Measurements from ENCODE around the gene KBTBD3.

Gene KBTBD3

DNA sequence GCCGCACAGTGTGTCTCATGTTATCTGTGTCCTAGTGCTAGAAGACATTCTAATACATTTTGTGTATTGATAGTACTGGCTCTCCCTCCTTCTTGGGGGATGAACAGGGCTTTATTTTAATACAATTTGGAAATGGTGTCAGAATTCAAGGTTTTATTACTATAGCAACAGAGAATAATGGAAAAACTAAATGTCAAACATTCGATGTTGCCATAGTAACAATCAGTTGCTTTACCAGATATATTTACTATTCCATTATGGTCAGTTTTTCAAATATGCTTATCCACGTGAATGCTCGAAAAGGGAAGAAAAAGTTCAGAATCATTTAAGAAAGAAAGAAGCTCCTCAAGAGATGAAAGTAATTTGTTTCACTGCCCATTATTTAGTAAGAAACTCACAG lies 46.5 kb downstream of the KBTBD3 start:
- DNase-seq (ENCODE audit: extremely low spot score): no peak
- CTCF ChIA-PET: interaction anchor here (1.4 kb wide), 1 partner anchor 18 kb away, joined by 4 read pairs; no protein-coding TSS in a partner anchor
- POLR2A ChIA-PET: no interaction called here
- TF ChIP-seq, protein P1, sequence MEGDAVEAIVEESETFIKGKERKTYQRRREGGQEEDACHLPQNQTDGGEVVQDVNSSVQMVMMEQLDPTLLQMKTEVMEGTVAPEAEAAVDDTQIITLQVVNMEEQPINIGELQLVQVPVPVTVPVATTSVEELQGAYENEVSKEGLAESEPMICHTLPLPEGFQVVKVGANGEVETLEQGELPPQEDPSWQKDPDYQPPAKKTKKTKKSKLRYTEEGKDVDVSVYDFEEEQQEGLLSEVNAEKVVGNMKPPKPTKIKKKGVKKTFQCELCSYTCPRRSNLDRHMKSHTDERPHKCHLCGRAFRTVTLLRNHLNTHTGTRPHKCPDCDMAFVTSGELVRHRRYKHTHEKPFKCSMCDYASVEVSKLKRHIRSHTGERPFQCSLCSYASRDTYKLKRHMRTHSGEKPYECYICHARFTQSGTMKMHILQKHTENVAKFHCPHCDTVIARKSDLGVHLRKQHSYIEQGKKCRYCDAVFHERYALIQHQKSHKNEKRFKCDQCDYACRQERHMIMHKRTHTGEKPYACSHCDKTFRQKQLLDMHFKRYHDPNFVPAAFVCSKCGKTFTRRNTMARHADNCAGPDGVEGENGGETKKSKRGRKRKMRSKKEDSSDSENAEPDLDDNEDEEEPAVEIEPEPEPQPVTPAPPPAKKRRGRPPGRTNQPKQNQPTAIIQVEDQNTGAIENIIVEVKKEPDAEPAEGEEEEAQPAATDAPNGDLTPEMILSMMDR (IDR thresholded peaks at IDR 0.05; ENCODE audit: control extremely low read depth, extremely low read depth, low read depth, missing control alignments): no peak

DNA sequence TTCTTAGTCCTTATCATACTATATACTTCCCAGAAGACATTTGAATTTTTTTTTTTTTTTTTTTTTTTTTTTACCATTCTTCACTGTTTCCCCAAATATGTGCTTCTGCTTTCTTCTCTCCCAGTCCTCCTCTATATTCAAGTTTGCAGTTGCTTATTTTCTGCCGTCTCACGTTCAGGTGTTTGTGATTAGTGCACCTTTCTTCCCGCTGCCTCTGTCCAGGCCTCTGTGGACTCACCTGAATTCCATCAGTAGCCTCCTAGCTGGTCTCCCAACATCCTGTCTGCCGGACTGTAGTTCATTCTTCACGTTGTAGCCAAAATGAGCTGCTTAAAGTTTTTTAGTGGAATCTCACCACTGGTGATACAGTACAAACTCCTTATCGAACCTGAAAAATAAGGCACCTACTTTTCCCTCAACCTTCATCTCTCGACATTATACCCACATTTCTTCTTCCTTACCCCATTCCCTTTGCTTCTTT lies 54.3 kb downstream of the KBTBD3 start:
- ChIA-PET POLR2A (no interaction called here), CTCF (interaction anchor here (0.6 kb wide), 1 partner anchor 42 kb away, joined by 3 read pairs; no protein-coding TSS in a partner anchor)
- TF ChIP-seq, protein P1 (IDR thresholded peaks at IDR 0.05; ENCODE audit: control extremely low read depth, extremely low read depth, low read depth, missing control alignments): no peak

DNA sequence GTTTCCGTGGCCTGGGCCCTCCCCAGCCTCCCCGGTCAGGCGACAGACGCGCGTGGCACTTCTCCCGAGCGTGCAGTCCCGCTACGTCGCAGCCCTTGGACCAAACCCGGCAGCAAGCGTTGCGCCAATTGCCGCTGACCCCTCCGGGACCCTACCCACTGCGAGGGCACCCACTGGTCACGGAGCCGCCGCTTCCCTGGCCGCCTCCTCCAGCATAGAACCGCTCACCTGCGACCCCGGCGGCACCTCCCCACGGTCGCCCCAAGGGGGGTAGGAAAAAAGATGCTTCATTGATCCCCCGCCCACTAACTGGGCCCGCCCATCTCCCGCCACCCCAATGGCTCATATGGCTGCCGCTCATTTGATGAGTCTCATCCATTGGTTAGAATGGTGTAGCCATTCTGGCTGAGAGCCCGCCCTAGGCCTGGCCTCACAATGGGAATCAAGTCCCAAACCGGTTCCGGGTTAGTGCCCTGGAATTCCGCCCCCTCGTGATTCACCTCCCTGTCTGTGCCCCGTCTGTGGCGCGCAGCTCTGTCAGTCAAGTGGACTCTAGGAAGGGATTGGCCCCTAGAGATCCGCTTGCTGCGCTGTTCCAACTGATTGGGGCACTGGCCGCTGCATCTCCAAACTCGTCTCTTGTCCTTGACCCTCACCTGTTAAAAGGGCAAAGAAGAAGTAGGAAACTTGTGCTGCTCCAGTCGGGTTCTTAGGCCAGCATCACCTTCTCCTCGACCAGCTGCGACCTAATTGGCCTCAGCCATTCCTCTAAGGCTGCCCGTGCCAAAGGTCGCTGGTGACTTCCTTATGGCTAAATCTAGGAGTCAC lies 55.0 kb downstream of the KBTBD3 start, which contains the start of gene MSANTD4:
TSS of gene MSANTD4 (minus strand) at position 274 of the 828 bp plus-strand sequence. CDS start 11,323 bp downstream, outside the sequence.
- peak; percentile 96 for DNase-seq (ENCODE audit: extremely low spot score)
- CTCF ChIA-PET: interaction anchor here (0.6 kb wide), 1 partner anchor 42 kb away, joined by 3 read pairs; no protein-coding TSS in a partner anchor
- POLR2A ChIA-PET: no interaction called here
- TF ChIP-seq, protein P1 (IDR thresholded peaks at IDR 0.05; ENCODE audit: control extremely low read depth, extremely low read depth, low read depth, missing control alignments): no peak

More for the DNA sequence above, 54.3 kb downstream of the KBTBD3 start:
- DNase-seq (ENCODE audit: extremely low spot score): no peak

DNA sequence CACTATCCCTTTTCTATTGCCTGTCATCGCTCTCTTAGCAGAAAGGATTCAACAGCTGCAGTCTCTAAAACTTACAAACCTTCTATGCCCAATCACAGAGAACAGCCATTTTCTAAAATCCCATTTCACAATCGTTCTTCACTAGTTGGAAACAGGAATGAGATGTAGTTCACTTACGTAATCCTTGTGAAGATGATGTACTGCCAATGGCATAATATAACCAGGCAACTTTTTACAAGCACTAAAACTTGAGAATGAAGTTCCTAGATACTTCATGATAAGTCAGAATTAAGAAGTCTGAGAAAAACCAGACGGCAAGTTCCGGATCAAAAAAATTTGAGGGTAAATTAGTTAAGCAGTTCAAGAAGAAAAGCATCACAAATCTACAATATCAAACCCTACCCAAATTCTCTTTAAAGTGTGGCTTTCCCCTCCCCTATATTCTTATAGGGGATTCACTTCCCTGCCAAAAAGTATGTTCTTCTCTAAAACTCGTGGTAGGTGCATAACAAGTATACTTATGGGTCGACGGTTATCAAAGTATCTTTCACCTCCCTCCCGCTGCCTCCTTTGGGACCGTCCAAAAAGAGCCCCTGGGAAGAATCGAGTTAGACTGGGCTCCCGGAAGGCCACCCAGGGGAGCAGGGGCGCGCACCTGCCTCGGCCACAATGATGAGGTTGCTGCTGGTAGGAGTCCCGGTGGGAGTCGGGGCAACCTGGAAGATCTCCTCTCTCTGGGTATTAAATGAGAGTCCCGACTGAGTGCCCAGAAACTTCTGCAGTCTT lies 55.8 kb downstream of the KBTBD3 start:
- TF ChIP-seq, protein P1 (IDR thresholded peaks at IDR 0.05; ENCODE audit: control extremely low read depth, extremely low read depth, low read depth, missing control alignments): no peak
- CTCF ChIA-PET: no interaction called here
- DNase-seq (ENCODE audit: extremely low spot score): no peak
- POLR2A ChIA-PET: no interaction called here

DNA sequence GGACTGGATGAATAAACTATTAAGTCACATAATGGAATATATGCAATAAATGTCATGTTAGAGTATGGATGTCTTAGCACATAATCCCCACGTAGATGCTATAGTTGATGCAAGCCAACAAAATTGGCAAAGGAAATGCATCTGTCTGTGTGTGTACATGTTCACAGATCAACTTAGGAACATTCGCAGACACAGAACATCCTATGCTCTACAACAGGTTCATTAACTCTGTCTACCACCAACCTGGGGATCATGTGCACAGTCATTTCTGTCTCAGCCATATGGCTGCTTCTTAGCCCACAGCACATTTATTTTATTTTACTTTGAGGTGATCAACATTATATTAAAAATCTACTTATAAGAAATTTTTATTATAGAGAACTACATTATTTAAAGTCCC lies 60.1 kb downstream of the KBTBD3 start:
- TF ChIP-seq, protein P1 (IDR thresholded peaks at IDR 0.05; ENCODE audit: control extremely low read depth, extremely low read depth, low read depth, missing control alignments): no peak
- ChIA-PET CTCF (interaction anchor here (1.8 kb wide), 1 partner anchor 10 kb away, joined by 8 read pairs; no protein-coding TSS in a partner anchor), POLR2A (no interaction called here)
- no peak for DNase-seq (ENCODE audit: extremely low spot score)

DNA sequence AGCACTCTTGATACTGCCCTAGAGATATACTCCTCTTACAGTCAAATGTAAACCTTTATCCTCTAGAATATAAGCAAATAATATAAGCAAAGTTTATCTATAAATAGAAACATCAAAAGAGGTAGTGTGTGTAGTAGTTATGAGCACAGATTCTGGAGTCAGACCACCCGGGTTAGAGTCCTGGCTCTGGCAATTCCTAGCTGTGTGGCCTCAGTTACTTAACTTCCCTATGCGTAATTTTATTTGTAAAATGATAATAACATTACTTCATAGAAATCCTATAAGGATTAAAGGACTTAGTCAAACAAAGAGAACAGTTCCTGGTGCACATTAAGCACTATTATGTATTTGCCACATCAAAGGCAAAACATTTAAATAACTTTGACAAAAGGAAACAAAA lies 62.1 kb downstream of the KBTBD3 start:
- ChIA-PET CTCF (interaction anchor here (1.3 kb wide), 1 partner anchor 9 kb away, joined by 4 read pairs; no protein-coding TSS in a partner anchor), POLR2A (no interaction called here)
- TF ChIP-seq, protein P1 (IDR thresholded peaks at IDR 0.05; ENCODE audit: control extremely low read depth, extremely low read depth, low read depth, missing control alignments): no peak
- no peak for DNase-seq (ENCODE audit: extremely low spot score)
